Measurements from ENCODE around the gene PDCL2. TPM values are rescaled to one million over a fixed set of nuclear protein-coding genes. Genes with fewer than 3 reads are reported as not detected.

Gene PDCL2
- total and polyA plus RNA-seq, 9 of the 15 experiments (the other 6 are each of a cell fraction or from before 2014, with no cell fraction given): 0.62 to 2.5 (median 1.2) TPM

GRCh38 chr4:55546756-55547465, 45.1 kb downstream of the PDCL2 start, which contains the start of gene CLOCK (continued):
- TF ChIP-seq ATF4 (CRISPR knock-in tag; IDR thresholded peaks at IDR 0.05): no peak
- TF ChIP-seq, protein P1, sequence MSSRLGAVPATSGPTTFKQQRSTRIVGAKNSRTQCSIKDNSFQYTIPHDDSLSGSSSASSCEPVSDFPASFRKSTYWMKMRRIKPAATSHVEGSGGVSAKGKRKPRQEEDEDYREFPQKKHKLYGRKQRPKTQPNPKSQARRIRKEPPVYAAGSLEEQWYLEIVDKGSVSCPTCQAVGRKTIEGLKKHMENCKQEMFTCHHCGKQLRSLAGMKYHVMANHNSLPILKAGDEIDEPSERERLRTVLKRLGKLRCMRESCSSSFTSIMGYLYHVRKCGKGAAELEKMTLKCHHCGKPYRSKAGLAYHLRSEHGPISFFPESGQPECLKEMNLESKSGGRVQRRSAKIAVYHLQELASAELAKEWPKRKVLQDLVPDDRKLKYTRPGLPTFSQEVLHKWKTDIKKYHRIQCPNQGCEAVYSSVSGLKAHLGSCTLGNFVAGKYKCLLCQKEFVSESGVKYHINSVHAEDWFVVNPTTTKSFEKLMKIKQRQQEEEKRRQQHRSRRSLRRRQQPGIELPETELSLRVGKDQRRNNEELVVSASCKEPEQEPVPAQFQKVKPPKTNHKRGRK (tag; IDR thresholded peaks at IDR 0.05): no peak
- TF ChIP-seq, protein P2, sequence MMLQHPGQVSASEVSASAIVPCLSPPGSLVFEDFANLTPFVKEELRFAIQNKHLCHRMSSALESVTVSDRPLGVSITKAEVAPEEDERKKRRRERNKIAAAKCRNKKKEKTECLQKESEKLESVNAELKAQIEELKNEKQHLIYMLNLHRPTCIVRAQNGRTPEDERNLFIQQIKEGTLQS (IDR thresholded peaks at IDR 0.05): no peak
- TF ChIP-seq, protein P2 (CRISPR knock-in tag; conservative IDR thresholded peaks at IDR 0.05): peak; percentile 35
- TF ChIP-seq, protein P3, sequence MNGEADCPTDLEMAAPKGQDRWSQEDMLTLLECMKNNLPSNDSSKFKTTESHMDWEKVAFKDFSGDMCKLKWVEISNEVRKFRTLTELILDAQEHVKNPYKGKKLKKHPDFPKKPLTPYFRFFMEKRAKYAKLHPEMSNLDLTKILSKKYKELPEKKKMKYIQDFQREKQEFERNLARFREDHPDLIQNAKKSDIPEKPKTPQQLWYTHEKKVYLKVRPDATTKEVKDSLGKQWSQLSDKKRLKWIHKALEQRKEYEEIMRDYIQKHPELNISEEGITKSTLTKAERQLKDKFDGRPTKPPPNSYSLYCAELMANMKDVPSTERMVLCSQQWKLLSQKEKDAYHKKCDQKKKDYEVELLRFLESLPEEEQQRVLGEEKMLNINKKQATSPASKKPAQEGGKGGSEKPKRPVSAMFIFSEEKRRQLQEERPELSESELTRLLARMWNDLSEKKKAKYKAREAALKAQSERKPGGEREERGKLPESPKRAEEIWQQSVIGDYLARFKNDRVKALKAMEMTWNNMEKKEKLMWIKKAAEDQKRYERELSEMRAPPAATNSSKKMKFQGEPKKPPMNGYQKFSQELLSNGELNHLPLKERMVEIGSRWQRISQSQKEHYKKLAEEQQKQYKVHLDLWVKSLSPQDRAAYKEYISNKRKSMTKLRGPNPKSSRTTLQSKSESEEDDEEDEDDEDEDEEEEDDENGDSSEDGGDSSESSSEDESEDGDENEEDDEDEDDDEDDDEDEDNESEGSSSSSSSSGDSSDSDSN (IDR thresholded peaks at IDR 0.05; ENCODE audit: borderline replicate concordance in 1 of 2, low read depth in 2 of 2, low read length in 2 of 2): peak in 1 of 2 experiments; percentile 95; a peak in 2 of 4 replicates
- TF ChIP-seq SAFB (IDR thresholded peaks at IDR 0.05; ENCODE audit: borderline replicate concordance, low read depth, low read length): 0 out of 2 replicates have a peak, but pooled peaks have one; percentile 20
- TF ChIP-seq FOXJ2 (tag; IDR thresholded peaks at IDR 0.05): no peak
- peak; percentile 87 for TF ChIP-seq CXXC5 (CRISPR knock-in tag; IDR thresholded peaks at IDR 0.05)
- peak; percentile 38 for TF ChIP-seq SP1 (CRISPR knock-in tag; IDR thresholded peaks at IDR 0.05)
- TF ChIP-seq TCF3 (CRISPR knock-in tag; IDR thresholded peaks at IDR 0.05): peak; percentile 18; the same call in 1 of the 2 replicates
- no peak for TF ChIP-seq RBM25 (IDR thresholded peaks at IDR 0.05; ENCODE audit: low read depth, low read length, severe bottlenecking)
- no peak; the same call in 1 of the 2 replicates for TF ChIP-seq CEBPG (CRISPR knock-in tag; IDR thresholded peaks at IDR 0.05)
- no peak for TF ChIP-seq CEBPG (tag; conservative IDR thresholded peaks at IDR 0.05 in 1 of 2, IDR thresholded peaks at IDR 0.05 in 1 of 2)
- TF ChIP-seq, protein P4, sequence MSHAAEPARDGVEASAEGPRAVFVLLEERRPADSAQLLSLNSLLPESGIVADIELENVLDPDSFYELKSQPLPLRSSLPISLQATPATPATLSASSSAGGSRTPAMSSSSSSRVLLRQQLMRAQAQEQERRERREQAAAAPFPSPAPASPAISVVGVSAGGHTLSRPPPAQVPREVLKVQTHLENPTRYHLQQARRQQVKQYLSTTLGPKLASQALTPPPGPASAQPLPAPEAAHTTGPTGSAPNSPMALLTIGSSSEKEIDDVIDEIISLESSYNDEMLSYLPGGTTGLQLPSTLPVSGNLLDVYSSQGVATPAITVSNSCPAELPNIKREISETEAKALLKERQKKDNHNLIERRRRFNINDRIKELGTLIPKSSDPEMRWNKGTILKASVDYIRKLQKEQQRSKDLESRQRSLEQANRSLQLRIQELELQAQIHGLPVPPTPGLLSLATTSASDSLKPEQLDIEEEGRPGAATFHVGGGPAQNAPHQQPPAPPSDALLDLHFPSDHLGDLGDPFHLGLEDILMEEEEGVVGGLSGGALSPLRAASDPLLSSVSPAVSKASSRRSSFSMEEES (CRISPR knock-in tag; IDR thresholded peaks at IDR 0.05): no peak
- TF ChIP-seq MTA1 (IDR thresholded peaks at IDR 0.05; ENCODE audit: borderline replicate concordance): no peak
- TF ChIP-seq ELF2 (CRISPR knock-in tag; IDR thresholded peaks at IDR 0.05): no peak
- TF ChIP-seq ZKSCAN3 (CRISPR knock-in tag; IDR thresholded peaks at IDR 0.05): no peak
- TF ChIP-seq HDAC1 (IDR thresholded peaks at IDR 0.05): peak in 1 of 2 experiments; percentile 81; a peak in 2 of 4 replicates
- peak; percentile 72 for TF ChIP-seq MEIS2 (IDR thresholded peaks at IDR 0.05; ENCODE audit: partially characterized antibody)

All from K562 (cell line).